ENCODE data around the gene ZNF445.

GRCh38 chr3:44511238-44511566 lies 33.7 kb upstream of the ZNF445 start:
- TF ChIP-seq CTCF (IDR thresholded peaks at IDR 0.05; ENCODE audit: insufficient read depth, low read length): no peak
- no peak for TF ChIP-seq REST (IDR thresholded peaks at IDR 0.05; ENCODE audit: insufficient replicate concordance, low read depth)
- TF ChIP-seq GABPA (IDR thresholded peaks at IDR 0.05; ENCODE audit: low read depth): no peak
- TF ChIP-seq SPI1 (IDR thresholded peaks at IDR 0.05; ENCODE audit: borderline replicate concordance, low read depth): no peak
